ENCODE measurements around the gene PTCH1.

PTCH1 gene

GRCh38 chr9:95461448-95462248 is 55.1 kb downstream of the PTCH1 start:
- DNase-seq, result no peak

- no peak for DNase-seq
Observed at GRCh38 chr9:95460518-95461164, 56.1 kb downstream of the PTCH1 start.

- DNase-seq, result no peak
Observed at GRCh38 chr9:95459851-95460517, 56.8 kb downstream of the PTCH1 start.

GRCh38 chr9:95459178-95459577 is 57.6 kb downstream of the PTCH1 start:
- DNase-seq, result no peak

- DNase-seq, result no peak
Observed at GRCh38 chr9:95458666-95459065, 58.1 kb downstream of the PTCH1 start.

GRCh38 chr9:95457769-95458168 is 59.0 kb downstream of the PTCH1 start:
- DNase-seq, result no peak

- DNase-seq, result no peak
Observed at GRCh38 chr9:95455714-95456113, 61.1 kb downstream of the PTCH1 start.

- DNase-seq, result no peak
Observed at GRCh38 chr9:95452176-95452575, 64.6 kb downstream of the PTCH1 start.

GRCh38 chr9:95451065-95451426 is 65.7 kb downstream of the PTCH1 start:
- no peak for DNase-seq

- DNase-seq, result no peak
Observed at GRCh38 chr9:95450171-95451064, 66.4 kb downstream of the PTCH1 start.

GRCh38 chr9:95449016-95449415 is 67.8 kb downstream of the PTCH1 start:
- DNase-seq, result no peak

GRCh38 chr9:95447660-95448420 is 68.9 kb downstream of the PTCH1 start:
- DNase-seq, result no peak

GRCh38 chr9:95446984-95447383 is 69.8 kb downstream of the PTCH1 start:
- no peak for DNase-seq

- DNase-seq, result no peak
Observed at GRCh38 chr9:95446259-95446658, 70.5 kb downstream of the PTCH1 start.

GRCh38 chr9:95444160-95444559 is 72.6 kb downstream of the PTCH1 start:
- DNase-seq, result no peak

- DNase-seq, result no peak
Observed at GRCh38 chr9:95443301-95443700, 73.5 kb downstream of the PTCH1 start.

- DNase-seq, result no peak
Observed at GRCh38 chr9:95441081-95441480, 75.7 kb downstream of the PTCH1 start.

- DNase-seq, result no peak
Observed at GRCh38 chr9:95440447-95440846, 76.3 kb downstream of the PTCH1 start.

- no peak for DNase-seq
Observed at GRCh38 chr9:95438561-95439357, 78.0 kb downstream of the PTCH1 start.

- no peak for DNase-seq
Observed at GRCh38 chr9:95437559-95437958, 79.2 kb downstream of the PTCH1 start.

- no peak for DNase-seq
Observed at GRCh38 chr9:95436416-95436815, 80.4 kb downstream of the PTCH1 start.

Data from CD4-positive, alpha-beta T cell treated with Interleukin-17A for 4 hours (primary cell).